GM21515 (cell line): Measurements from ENCODE around the gene VPS13A.

Experiments
- ATAC-seq: cut with Tn5 transposase; IDR thresholded peaks from one replicate; pipeline ENCODE4 v1.9.1; 2021; ENCODE audit not compliant: unreplicated experiment

The VPS13A gene

GRCh38 chr9:77454663-77455062 is 277.3 kb downstream of the VPS13A start:
- ATAC-seq = no peak

- peak; percentile 50 for ATAC-seq
Measured at GRCh38 chr9:77455312-77455927, 278.1 kb downstream of the VPS13A start.

GRCh38 chr9:77456829-77457437 is 279.6 kb downstream of the VPS13A start:
- ATAC-seq = peak; percentile 74

GRCh38 chr9:77457916-77458592 is 280.7 kb downstream of the VPS13A start:
- peak; percentile 82 for ATAC-seq

- no peak for ATAC-seq
Measured at GRCh38 chr9:77460938-77461337, 283.6 kb downstream of the VPS13A start.

- ATAC-seq = no peak
Measured at GRCh38 chr9:77462066-77462465, 284.7 kb downstream of the VPS13A start.

GRCh38 chr9:77463151-77463550 is 285.8 kb downstream of the VPS13A start:
- ATAC-seq = no peak

GRCh38 chr9:77464661-77465060 is 287.3 kb downstream of the VPS13A start:
- ATAC-seq = no peak

GRCh38 chr9:77469515-77470231 is 292.3 kb downstream of the VPS13A start:
- ATAC-seq = no peak
